Sciatic nerve (tissue), 2 donors: ENCODE measurements around the gene HNRNPA1. TPM values are rescaled to one million over a fixed set of nuclear protein-coding genes. Genes with fewer than 3 reads are reported as not detected.
"Not testable (repeated sequence)": the region's sequence is repeated elsewhere in the genome, so short reads cannot be mapped to it uniquely, and the experiment has no call there.

Experiments used
- ATAC-seq: fragments of 200-7000 bp; cut with Tn5 transposase; one replicate; pipeline ENCODE4 v1.9.1; 2020; ENCODE audit warnings: mild to moderate bottlenecking, moderate library complexity
- DNase-seq: peaks from one replicate; pipeline ENCODE4 v3.0.0-alpha.2; 2020; ENCODE audit warnings: low spot score
- intact Hi-C: fragments of 100-400 bp; cut with DNase I; formaldehyde crosslinking; loops from one replicate; pipeline ENCODE4 v1.14.2; 2022
- total RNA-seq: library from RNA; stranded (reverse); fragmentation: NEBNext Ultra II Directional; extraction: Animal tissue kit (Norgen Biotek cat#: 25700); gene quantifications from one replicate; pipeline ENCODE4 v1.2.1, GENCODE V29; 2021
- donor health status: DM: no; HTN: no; CAD: no.
- donor health status: DM: no; HTN: no; CAD: no.

HNRNPA1 gene
- total RNA-seq, 1 donor from 2014 or later = 694 TPM

GRCh38 chr12:54294152-54294952 lies 13.8 kb downstream of the HNRNPA1 start:
- peak; percentile 71 for ATAC-seq
- peak; percentile 70 for DNase-seq
- intact Hi-C loops = loop anchor here (10.0 kb wide), 1 partner anchor 50 kb away; no protein-coding TSS in a partner anchor

- intact Hi-C loops = loop anchor here (10.0 kb wide), 1 partner anchor 50 kb away; no protein-coding TSS in a partner anchor
- peak; percentile 14 for ATAC-seq
Observed at GRCh38 chr12:54294953-54295566, 14.5 kb downstream of the HNRNPA1 start.

GRCh38 chr12:54296393-54297099 lies 16.0 kb downstream of the HNRNPA1 start:
- DNase-seq (no peak), ATAC-seq (no peak)
- intact Hi-C loops = loop anchor here (10.0 kb wide), 1 partner anchor 48 kb away; no protein-coding TSS in a partner anchor

More at GRCh38 chr12:54294953-54295566, 14.5 kb downstream of the HNRNPA1 start:
- no peak for DNase-seq

GRCh38 chr12:54298904-54299303 lies 18.4 kb downstream of the HNRNPA1 start:
- intact Hi-C loops = loop anchor here (10.0 kb wide), 1 partner anchor 46 kb away; no protein-coding TSS in a partner anchor
- DNase-seq (no peak), ATAC-seq (no peak)

GRCh38 chr12:54299515-54300224 lies 19.1 kb downstream of the HNRNPA1 start:
- no peak for ATAC-seq
- intact Hi-C loops = loop anchor here (10.0 kb wide), 1 partner anchor 45 kb away; no protein-coding TSS in a partner anchor
- DNase-seq = no peak

GRCh38 chr12:54300225-54300731 lies 19.8 kb downstream of the HNRNPA1 start:
- intact Hi-C loops = no loop called here
- no peak for ATAC-seq
- DNase-seq = no peak

- intact Hi-C loops = no loop called here
- ATAC-seq = peak; percentile 61
- DNase-seq = peak; percentile 70
Observed at GRCh38 chr12:54300732-54301427, 20.4 kb downstream of the HNRNPA1 start, which contains the start of gene NFE2. NFE2 (minus strand) TSS chr12:54301015; CDS start chr12:54295248, 5,767 bp downstream.

- ATAC-seq = no peak
- DNase-seq = no peak
- intact Hi-C loops = no loop called here
Observed at GRCh38 chr12:54301428-54302048, 21.0 kb downstream of the HNRNPA1 start.

GRCh38 chr12:54303640-54304039 lies 23.1 kb downstream of the HNRNPA1 start:
- no peak for ATAC-seq
- DNase-seq = no peak
- intact Hi-C loops = no loop called here

- DNase-seq (peak; percentile 84), ATAC-seq (peak; percentile 84)
- intact Hi-C loops = no loop called here
Observed at GRCh38 chr12:54304187-54304810, 23.8 kb downstream of the HNRNPA1 start.

GRCh38 chr12:54306925-54307741 lies 26.6 kb downstream of the HNRNPA1 start:
- DNase-seq (peak; percentile 90), ATAC-seq (peak; percentile 90)
- intact Hi-C loops = no loop called here

- ATAC-seq = no peak
- no peak for DNase-seq
- intact Hi-C loops = no loop called here
Observed at GRCh38 chr12:54311051-54311450, 30.5 kb downstream of the HNRNPA1 start.

GRCh38 chr12:54312309-54312708 lies 31.8 kb downstream of the HNRNPA1 start:
- ATAC-seq, DNase-seq, intact Hi-C loops: not testable (repeated sequence)

- DNase-seq (no peak), ATAC-seq (no peak)
- intact Hi-C loops = no loop called here
Observed at GRCh38 chr12:54321363-54321762, 40.8 kb downstream of the HNRNPA1 start.

GRCh38 chr12:54324617-54325441 lies 44.3 kb downstream of the HNRNPA1 start, which contains the start of gene COPZ1:
COPZ1 (plus strand) TSS chr12:54325131; CDS start chr12:54325164, 33 bp downstream.
- DNase-seq (peak; percentile 95), ATAC-seq (peak; percentile 99)
- intact Hi-C loops = no loop called here
